Measurements from ENCODE around the gene ALPK3. TPM values are rescaled to one million over a fixed set of nuclear protein-coding genes. Genes with fewer than 3 reads are reported as not detected.

Gene ALPK3
- total RNA-seq, 4 donors from 2014 or later: 0.42 to 1.4 (median 0.46) TPM

- intact Hi-C loops (cut with DNase I; ENCODE audit: low total_unique reads): no loop called here
- DNase-seq (ENCODE audit: low spot score in 2 of 2): peak in 1 of 2 donors; percentile 63
- WGBS, 2 donors: 85 to 87% methylated on average over 13 of the region's 13 CpGs
- no peak overlapping the region for H3K4me3 ChIP-seq (ENCODE audit: low read depth, poor library complexity, severe bottlenecking)
- TF ChIP-seq CTCF (IDR thresholded peaks at IDR 0.05) (no peak), POLR2A (IDR thresholded peaks at IDR 0.05) (no peak)
Measured at GRCh38 chr15:84778194-84778593, 39.0 kb upstream of the ALPK3 start.

GRCh38 chr15:84780492-84780891, 36.7 kb upstream of the ALPK3 start:
- intact Hi-C loops (cut with DNase I; ENCODE audit: low total_unique reads): no loop called here
- no peak overlapping the region for H3K4me3 ChIP-seq (ENCODE audit: low read depth, poor library complexity, severe bottlenecking)
- 81 to 87% methylated on average over 3 of the region's 3 CpGs for WGBS, 2 donors
- TF ChIP-seq CTCF (IDR thresholded peaks at IDR 0.05): no peak
- TF ChIP-seq POLR2A (IDR thresholded peaks at IDR 0.05): no peak
- no peak for DNase-seq (ENCODE audit: low spot score in 2 of 2)

- H3K4me3 ChIP-seq (ENCODE audit: low read depth, poor library complexity, severe bottlenecking): no peak overlapping the region
- TF ChIP-seq POLR2A (IDR thresholded peaks at IDR 0.05) (no peak), CTCF (IDR thresholded peaks at IDR 0.05) (no peak)
- intact Hi-C loops (cut with DNase I; ENCODE audit: low total_unique reads): no loop called here
- WGBS, 2 donors: 82 to 93% methylated on average over 1 of the region's 1 CpG
- DNase-seq (ENCODE audit: low spot score in 2 of 2): no peak
Measured at GRCh38 chr15:84781495-84781894, 35.7 kb upstream of the ALPK3 start.

GRCh38 chr15:84782346-84782745, 34.8 kb upstream of the ALPK3 start:
- DNase-seq (ENCODE audit: low spot score in 2 of 2): no peak
- intact Hi-C loops (cut with DNase I; ENCODE audit: low total_unique reads): no loop called here
- TF ChIP-seq POLR2A (IDR thresholded peaks at IDR 0.05): no peak
- no peak for TF ChIP-seq CTCF (IDR thresholded peaks at IDR 0.05)
- no peak overlapping the region for H3K4me3 ChIP-seq (ENCODE audit: low read depth, poor library complexity, severe bottlenecking)

GRCh38 chr15:84783493-84784251, 33.5 kb upstream of the ALPK3 start:
- no peak for DNase-seq (ENCODE audit: low spot score in 2 of 2)
- intact Hi-C loops (cut with DNase I; ENCODE audit: low total_unique reads): no loop called here
- WGBS, 2 donors: 84 to 89% methylated on average over 12 of the region's 12 CpGs
- no peak overlapping the region for H3K4me3 ChIP-seq (ENCODE audit: low read depth, poor library complexity, severe bottlenecking)
- no peak for TF ChIP-seq CTCF (IDR thresholded peaks at IDR 0.05)

- 97 to 98% methylated on average over 17 of the region's 17 CpGs for WGBS, 2 donors
- TF ChIP-seq CTCF (IDR thresholded peaks at IDR 0.05) (no peak), POLR2A (IDR thresholded peaks at IDR 0.05) (no peak)
- DNase-seq (ENCODE audit: low spot score in 2 of 2): no peak
- intact Hi-C loops (cut with DNase I; ENCODE audit: low total_unique reads): no loop called here
- H3K4me3 ChIP-seq (ENCODE audit: low read depth, poor library complexity, severe bottlenecking): no peak overlapping the region
Measured at GRCh38 chr15:84784262-84784661, 32.9 kb upstream of the ALPK3 start.

Data from lower leg skin (tissue), 4 donors.